GM12891 (cell line): ENCODE measurements around the gene DLGAP4.

Experiments used
- DNase-seq: peaks from one replicate; pipeline ENCODE4 v3.0.0; 2011; ENCODE audit warnings: low spot score; ENCODE audit not compliant: insufficient read length
- FAIRE-seq: peaks from 2 replicates; lab custom pipeline; 2011; peaks lifted over from hg19 to GRCh38; lab: Jason Lieb, UNC
- PAX5 ChIP-seq: IDR thresholded peaks from 2 replicates; pipeline ENCODE4 v1.6.1; 2011; ENCODE audit warnings: low read length, moderate library complexity, mild to moderate bottlenecking; ENCODE audit not compliant: insufficient read depth, severe bottlenecking
- POLR2A ChIP-seq: IDR thresholded peaks from 2 replicates; pipeline ENCODE4 v1.6.1; 2011; ENCODE audit warnings: low read depth, low read length, control low read depth
- POLR2AphosphoS5 ChIP-seq: IDR thresholded peaks from 2 replicates; pipeline ENCODE4 v1.6.1; 2011; ENCODE audit warnings: low read depth, low read length, control low read depth
- POU2F2 ChIP-seq: IDR thresholded peaks from 2 replicates; pipeline ENCODE4 v1.6.1; 2011; ENCODE audit warnings: low read depth, mild to moderate bottlenecking, control low read depth, low read length, moderate library complexity
- SPI1 ChIP-seq: IDR thresholded peaks from 2 replicates; pipeline ENCODE4 v1.6.1; 2011; ENCODE audit warnings: low read depth, low read length, control low read depth
- TAF1 ChIP-seq: IDR thresholded peaks from 2 replicates; pipeline ENCODE4 v1.6.1; 2011; ENCODE audit warnings: low read depth, low read length, control low read depth

The DLGAP4 gene

GRCh38 chr20:36299459-36299858 lies 6.7 kb upstream of the DLGAP4 start:
- FAIRE-seq (no peak), DNase-seq (no peak)
- TF ChIP-seq POLR2AphosphoS5: no peak
- no peak for TF ChIP-seq SPI1
- TF ChIP-seq TAF1: no peak
- no peak for TF ChIP-seq POLR2A
- TF ChIP-seq POU2F2: no peak
- TF ChIP-seq PAX5: no peak

GRCh38 chr20:36301359-36302119 lies 4.6 kb upstream of the DLGAP4 start:
- DNase-seq (no peak), FAIRE-seq (no peak)
- TF ChIP-seq POLR2A (no peak), SPI1 (no peak), POLR2AphosphoS5 (no peak), TAF1 (no peak), PAX5 (no peak), POU2F2 (no peak)

GRCh38 chr20:36303020-36303595 lies 3.0 kb upstream of the DLGAP4 start:
- DNase-seq (no peak), FAIRE-seq (no peak)
- TF ChIP-seq POU2F2 (no peak), PAX5 (no peak), TAF1 (no peak), SPI1 (no peak), POLR2AphosphoS5 (no peak), POLR2A (no peak)

- FAIRE-seq: no peak
- no peak for TF ChIP-seq SPI1
- no peak for DNase-seq
Observed at GRCh38 chr20:36303831-36304230, 2.3 kb upstream of the DLGAP4 start.

- no peak for FAIRE-seq
- TF ChIP-seq POLR2A (no peak), TAF1 (no peak), POU2F2 (no peak), PAX5 (no peak)
- DNase-seq: no peak
Observed at GRCh38 chr20:36304786-36305495, 1.2 kb upstream of the DLGAP4 start.

- DNase-seq (no peak), FAIRE-seq (no peak)
- no peak for TF ChIP-seq POU2F2
Observed at GRCh38 chr20:36306553-36307411, 643 bp downstream of the DLGAP4 start.

- no peak for FAIRE-seq
- DNase-seq: no peak
- TF ChIP-seq POLR2A (no peak), SPI1 (no peak), POU2F2 (no peak), PAX5 (no peak), POLR2AphosphoS5 (no peak), TAF1 (no peak)
Observed at GRCh38 chr20:36307412-36308325, 1.5 kb downstream of the DLGAP4 start.

GRCh38 chr20:36308353-36308752 lies 2.2 kb downstream of the DLGAP4 start:
- TF ChIP-seq SPI1: no peak
- TF ChIP-seq PAX5: no peak
- no peak for TF ChIP-seq POLR2A
- no peak for TF ChIP-seq POU2F2
- no peak for TF ChIP-seq TAF1
- TF ChIP-seq POLR2AphosphoS5: no peak
- DNase-seq (no peak), FAIRE-seq (no peak)

GRCh38 chr20:36308986-36309385 lies 2.8 kb downstream of the DLGAP4 start:
- FAIRE-seq: no peak
- DNase-seq: no peak
- TF ChIP-seq POLR2A (no peak), PAX5 (no peak)
